C4-2B (cell line): ENCODE data around the gene SH2D1B.
A peak's percentile ranks its signal among the peaks of the same experiment; 100 is the strongest.
"Not testable (repeated sequence)": the region's sequence is repeated elsewhere in the genome, so short reads cannot be mapped to it uniquely, and the experiment has no call there.

Source experiments
- H3K27ac ChIP-seq: fragments of 450-650 bp; 2 replicates; pipeline ENCODE4 v1.5.1; 2017
- ZFX ChIP-seq: fragments of 450-650 bp; IDR thresholded peaks from 2 replicates; pipeline ENCODE4 v1.6.1; 2017
- TF ChIP-seq, protein P1 (sequence below): fragments of 450-650 bp; conservative IDR thresholded peaks from 2 replicates; pipeline ENCODE4 v1.5.1; 2017; ENCODE audit warnings: mild to moderate bottlenecking

The SH2D1B gene, protein sequence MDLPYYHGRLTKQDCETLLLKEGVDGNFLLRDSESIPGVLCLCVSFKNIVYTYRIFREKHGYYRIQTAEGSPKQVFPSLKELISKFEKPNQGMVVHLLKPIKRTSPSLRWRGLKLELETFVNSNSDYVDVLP

DNA sequence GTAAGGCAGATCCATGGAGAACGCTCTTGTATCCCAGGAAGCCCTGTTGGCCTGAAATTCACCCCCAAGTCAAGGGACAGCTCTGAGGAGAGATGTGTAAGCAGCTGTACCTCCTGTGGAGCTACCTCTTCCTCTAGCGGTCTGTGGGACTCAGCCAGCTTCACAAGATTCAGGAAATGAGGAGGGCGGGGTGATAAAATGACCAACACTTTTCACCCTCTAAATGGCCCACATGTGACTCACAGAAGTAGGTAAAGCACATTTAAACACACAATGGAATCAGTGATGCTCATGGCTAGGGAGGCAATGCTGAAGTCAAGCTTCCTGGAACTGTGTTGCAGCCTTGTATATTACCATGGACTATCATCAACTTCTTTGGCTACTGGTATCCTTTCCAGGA lies at the start of gene SH2D1B:
Gene SH2D1B (minus strand): TSS at position 135 of the 400 bp plus-strand sequence. CDS start 120 bp downstream, at position 15.
- H3K27ac ChIP-seq, result no peak within 1 kb of the TSS
- TF ChIP-seq ZFX, result no peak
- TF ChIP-seq, protein P1, sequence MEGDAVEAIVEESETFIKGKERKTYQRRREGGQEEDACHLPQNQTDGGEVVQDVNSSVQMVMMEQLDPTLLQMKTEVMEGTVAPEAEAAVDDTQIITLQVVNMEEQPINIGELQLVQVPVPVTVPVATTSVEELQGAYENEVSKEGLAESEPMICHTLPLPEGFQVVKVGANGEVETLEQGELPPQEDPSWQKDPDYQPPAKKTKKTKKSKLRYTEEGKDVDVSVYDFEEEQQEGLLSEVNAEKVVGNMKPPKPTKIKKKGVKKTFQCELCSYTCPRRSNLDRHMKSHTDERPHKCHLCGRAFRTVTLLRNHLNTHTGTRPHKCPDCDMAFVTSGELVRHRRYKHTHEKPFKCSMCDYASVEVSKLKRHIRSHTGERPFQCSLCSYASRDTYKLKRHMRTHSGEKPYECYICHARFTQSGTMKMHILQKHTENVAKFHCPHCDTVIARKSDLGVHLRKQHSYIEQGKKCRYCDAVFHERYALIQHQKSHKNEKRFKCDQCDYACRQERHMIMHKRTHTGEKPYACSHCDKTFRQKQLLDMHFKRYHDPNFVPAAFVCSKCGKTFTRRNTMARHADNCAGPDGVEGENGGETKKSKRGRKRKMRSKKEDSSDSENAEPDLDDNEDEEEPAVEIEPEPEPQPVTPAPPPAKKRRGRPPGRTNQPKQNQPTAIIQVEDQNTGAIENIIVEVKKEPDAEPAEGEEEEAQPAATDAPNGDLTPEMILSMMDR, result no peak

DNA sequence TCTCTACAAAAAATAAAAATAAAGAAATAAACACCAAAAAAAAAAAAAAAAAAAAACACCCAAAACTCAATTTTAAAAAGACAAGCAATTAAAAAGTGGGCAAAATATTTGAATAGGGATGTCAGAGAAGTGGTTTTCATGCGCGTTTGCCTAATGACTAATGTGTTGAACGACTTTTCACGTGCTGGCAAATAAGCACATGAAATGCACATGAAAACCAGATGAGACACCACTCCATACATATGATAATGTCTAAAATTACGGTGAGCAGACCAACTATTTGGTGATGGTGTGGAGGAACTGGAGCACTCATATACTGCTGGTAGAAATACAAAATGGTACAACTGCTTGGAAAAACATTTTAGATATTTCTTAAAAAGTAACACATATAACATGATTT lies 46.3 kb upstream of the SH2D1B start:
- H3K27ac ChIP-seq, result no peak overlapping the region

DNA sequence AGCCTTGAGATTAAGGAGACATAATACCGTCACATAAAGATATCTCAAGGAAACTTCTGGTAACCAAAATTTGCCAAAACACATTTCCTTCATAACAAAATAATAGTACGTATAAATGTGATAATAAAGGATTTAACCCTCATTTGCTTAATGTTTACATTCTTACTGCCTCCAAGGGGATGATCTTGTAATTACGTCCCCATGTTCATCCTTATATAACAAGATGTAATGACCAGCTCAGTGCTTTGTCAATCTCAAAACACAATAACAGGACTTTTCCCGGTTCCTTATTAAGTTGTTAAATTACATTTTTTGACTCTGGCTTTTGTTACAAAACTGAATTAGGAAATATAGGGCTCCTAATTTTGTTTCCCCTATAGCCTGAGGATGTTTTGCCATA lies 44.4 kb upstream of the SH2D1B start:
- TF ChIP-seq, protein P1, result peak; percentile 33
- no peak for TF ChIP-seq ZFX
- H3K27ac ChIP-seq, result no peak overlapping the region

More for the DNA sequence above, 46.3 kb upstream of the SH2D1B start:
- TF ChIP-seq, protein P1, result no peak
- TF ChIP-seq ZFX, result no peak

DNA sequence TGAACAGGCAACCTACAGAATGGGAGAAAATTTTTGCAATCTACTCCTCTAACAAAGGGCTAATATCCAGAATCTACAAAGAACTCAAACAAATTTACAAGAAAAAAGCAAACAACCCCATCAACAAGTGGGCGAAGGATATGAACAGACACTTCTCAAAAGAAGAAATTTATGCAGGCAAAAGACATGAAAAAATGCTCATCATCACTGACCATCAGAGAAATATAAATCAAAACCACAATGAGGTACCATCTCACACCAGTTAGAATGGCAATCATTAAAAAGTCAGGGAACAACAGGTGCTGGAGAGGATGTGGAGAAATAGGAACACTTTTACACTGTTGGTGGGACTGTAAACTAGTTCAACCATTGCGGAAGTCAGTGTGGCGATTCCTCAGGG lies 42.4 kb upstream of the SH2D1B start:
- not testable (repeated sequence) for H3K27ac ChIP-seq

DNA sequence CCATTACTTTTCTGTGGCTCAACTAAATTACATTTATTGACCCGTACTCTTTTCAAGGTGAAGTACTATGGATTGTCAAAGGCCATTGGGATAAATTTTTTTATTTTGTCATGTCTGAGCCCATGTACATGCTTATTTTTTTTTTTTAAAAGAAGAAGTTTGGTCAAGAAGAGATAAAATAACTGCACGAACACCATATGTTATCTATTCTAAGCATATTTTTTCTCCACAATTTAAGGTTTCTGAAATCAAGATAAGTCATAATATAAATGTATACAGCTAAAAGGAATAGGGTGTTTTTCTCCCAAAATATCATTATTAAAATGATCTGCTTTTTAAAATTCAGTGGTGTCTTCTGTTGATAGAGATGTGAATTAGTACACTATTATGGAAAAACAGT lies 35.0 kb upstream of the SH2D1B start:
- no peak for TF ChIP-seq ZFX
- TF ChIP-seq, protein P1, result no peak
- H3K27ac ChIP-seq, result no peak overlapping the region

DNA sequence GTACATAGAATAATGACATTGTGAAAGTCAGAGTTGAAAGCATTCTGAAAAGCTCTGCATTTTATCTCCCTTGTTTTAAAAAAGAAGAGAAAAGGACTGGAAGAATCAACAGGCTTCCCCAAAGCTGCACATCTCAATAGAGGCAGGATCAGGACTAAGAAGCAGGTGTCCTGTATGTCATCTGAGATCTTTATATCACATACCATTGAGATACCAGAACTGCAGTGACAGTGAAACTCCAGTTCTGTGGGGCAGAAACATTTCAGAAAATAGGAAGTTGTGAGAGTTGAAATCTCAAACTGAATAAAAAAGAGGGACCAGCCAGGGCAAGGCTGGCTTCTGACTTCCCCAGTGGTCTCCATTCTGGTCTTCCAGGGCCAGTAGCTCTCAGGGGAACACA lies 33.0 kb upstream of the SH2D1B start:
- H3K27ac ChIP-seq, result no peak overlapping the region
- no peak for TF ChIP-seq ZFX
- TF ChIP-seq, protein P1, result no peak

DNA sequence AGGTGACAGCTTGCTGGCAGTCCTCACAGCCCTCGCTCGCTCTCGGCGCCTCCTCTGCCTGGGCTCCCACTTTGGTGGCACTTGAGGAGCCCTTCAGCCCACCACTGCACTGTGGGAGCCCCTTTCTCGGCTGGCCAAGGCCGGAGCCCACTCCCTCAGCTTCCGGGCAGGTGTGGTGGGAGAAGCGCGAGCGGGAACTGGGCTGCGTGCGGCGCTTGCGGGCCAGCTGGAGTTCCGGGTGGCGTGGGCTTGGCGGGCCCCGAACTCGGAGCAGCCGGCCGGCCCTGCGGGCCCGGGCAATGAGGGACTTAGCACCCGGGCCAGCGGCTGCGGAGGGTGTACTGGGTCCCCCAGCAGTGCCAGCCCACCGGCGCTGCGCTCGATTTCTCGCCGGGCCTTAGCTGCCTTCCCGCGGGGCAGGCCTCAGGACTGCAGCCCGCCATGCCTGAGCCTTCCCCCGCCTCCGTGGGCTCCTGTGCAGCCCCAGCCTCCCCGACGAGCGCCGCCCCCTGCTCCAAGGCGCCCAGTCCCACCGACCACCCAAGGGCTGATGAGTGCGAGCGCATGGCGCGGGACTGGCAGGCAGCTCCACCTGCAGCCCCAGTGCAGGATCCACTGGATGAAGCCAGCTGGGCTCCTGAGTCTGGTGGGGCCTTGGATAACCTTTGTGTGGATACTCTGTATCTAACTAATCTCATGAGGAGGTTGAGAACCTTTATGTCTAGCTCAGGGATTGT lies 21.2 kb upstream of the SH2D1B start:
- not testable (repeated sequence) for H3K27ac ChIP-seq

DNA sequence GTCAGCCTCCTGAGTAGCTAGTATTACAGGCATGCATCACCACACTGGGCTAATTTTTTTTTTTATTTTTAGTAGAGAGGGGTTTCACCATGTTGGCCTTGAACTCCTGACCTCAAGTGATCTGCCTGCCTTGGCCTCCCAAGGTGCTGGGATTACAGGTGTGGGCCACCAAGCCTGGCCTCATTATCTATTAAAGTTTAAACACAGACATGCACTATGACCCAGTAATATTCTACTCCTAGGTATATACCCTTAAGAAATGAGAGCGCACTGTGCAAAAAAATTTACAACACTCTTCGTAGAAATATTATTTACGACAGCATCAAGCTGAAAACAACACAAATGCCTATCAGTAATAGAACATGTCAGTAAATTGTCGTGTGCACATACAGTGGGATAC lies 18.6 kb upstream of the SH2D1B start:
- TF ChIP-seq ZFX, result no peak
- TF ChIP-seq, protein P1, result no peak
- H3K27ac ChIP-seq, result no peak overlapping the region
